PFSK-1 (cell line): Measurements from ENCODE around the gene SUPV3L1.

ENCODE experiments used
- POLR2AphosphoS5 ChIP-seq: IDR thresholded peaks from 2 replicates; pipeline ENCODE4 v1.6.1; 2012; ENCODE audit warnings: low read depth, mild to moderate bottlenecking, control low read depth, low read length, moderate library complexity
- SIN3A ChIP-seq: IDR thresholded peaks from 2 replicates; pipeline ENCODE4 v1.6.1; 2012; ENCODE audit warnings: mild to moderate bottlenecking, low read length, moderate library complexity, borderline replicate concordance; ENCODE audit not compliant: insufficient read depth
- TAF1 ChIP-seq: IDR thresholded peaks from 2 replicates; pipeline ENCODE4 v1.6.1; 2012; ENCODE audit warnings: low read length, control low read depth, borderline replicate concordance; ENCODE audit not compliant: insufficient read depth
- TF ChIP-seq, protein P1 (sequence below), 2 experiments: IDR thresholded peaks; 2 replicates each; pipeline versions ENCODE4 v1.6.1 to v1.8.0; 2011 to 2012; ENCODE audit warnings: low read depth in 2 of 2, low read length in 2 of 2, control low read depth in 1 of 2, inconsistent platforms in 1 of 2, mild to moderate bottlenecking in 1 of 2, moderate library complexity in 1 of 2; ENCODE audit not compliant: insufficient read depth in 1 of 2

DNA sequence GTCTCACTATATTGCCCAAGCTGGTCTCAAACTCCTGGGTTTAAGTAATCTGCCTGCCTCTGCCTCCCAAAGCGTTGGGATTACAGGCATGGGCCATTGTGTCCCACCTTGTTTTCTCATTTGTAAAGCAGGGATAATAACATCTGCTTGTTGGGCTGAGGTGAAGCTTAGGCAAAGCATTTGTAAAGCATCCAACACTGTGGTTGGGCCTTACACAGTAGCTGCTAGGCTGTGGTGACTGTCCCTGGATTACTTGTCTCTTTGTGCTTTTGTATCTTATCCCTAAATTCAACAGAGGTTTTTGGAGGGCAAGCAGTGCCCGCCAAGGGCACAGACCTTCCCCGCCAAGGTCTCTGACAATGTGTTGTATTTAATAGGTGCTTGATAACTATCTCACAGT is 54.4 kb downstream of the SUPV3L1 start:
- TF ChIP-seq TAF1 (no peak), POLR2AphosphoS5 (no peak), SIN3A (no peak)
- TF ChIP-seq, protein P1, sequence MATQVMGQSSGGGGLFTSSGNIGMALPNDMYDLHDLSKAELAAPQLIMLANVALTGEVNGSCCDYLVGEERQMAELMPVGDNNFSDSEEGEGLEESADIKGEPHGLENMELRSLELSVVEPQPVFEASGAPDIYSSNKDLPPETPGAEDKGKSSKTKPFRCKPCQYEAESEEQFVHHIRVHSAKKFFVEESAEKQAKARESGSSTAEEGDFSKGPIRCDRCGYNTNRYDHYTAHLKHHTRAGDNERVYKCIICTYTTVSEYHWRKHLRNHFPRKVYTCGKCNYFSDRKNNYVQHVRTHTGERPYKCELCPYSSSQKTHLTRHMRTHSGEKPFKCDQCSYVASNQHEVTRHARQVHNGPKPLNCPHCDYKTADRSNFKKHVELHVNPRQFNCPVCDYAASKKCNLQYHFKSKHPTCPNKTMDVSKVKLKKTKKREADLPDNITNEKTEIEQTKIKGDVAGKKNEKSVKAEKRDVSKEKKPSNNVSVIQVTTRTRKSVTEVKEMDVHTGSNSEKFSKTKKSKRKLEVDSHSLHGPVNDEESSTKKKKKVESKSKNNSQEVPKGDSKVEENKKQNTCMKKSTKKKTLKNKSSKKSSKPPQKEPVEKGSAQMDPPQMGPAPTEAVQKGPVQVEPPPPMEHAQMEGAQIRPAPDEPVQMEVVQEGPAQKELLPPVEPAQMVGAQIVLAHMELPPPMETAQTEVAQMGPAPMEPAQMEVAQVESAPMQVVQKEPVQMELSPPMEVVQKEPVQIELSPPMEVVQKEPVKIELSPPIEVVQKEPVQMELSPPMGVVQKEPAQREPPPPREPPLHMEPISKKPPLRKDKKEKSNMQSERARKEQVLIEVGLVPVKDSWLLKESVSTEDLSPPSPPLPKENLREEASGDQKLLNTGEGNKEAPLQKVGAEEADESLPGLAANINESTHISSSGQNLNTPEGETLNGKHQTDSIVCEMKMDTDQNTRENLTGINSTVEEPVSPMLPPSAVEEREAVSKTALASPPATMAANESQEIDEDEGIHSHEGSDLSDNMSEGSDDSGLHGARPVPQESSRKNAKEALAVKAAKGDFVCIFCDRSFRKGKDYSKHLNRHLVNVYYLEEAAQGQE (IDR thresholded peaks at IDR 0.05; ENCODE audit: insufficient read depth in 1 of 2, low read depth in 2 of 2, low read length in 2 of 2) = no peak
